Left lobe of liver (tissue), 2 donors: Measurements from ENCODE around the gene SLC9A9. TPM values are rescaled to one million over a fixed set of nuclear protein-coding genes. Genes with fewer than 3 reads are reported as not detected.
A peak's percentile ranks its signal among the peaks of the same experiment; 100 is the strongest.
"Not testable (repeated sequence)": the region's sequence is repeated elsewhere in the genome, so short reads cannot be mapped to it uniquely, and the experiment has no call there.

ENCODE experiments used
- ATAC-seq: fragments of 200-7000 bp; cut with Tn5 transposase; one replicate; pipeline ENCODE4 v1.9.1; 2020; ENCODE audit warnings: mild to moderate bottlenecking, moderate library complexity
- DNase-seq: peaks from one replicate; pipeline ENCODE4 v3.0.0-alpha.2; 2020; ENCODE audit warnings: low spot score
- total RNA-seq: library from RNA; stranded (reverse); gene quantifications from one replicate; pipeline ENCODE4 v1.2.1, GENCODE V29; 2021
- donor health status: DM: no; HTN: no; CAD: no; lungs with moderate emphysema.
- donor health status: DM: no; HTN: yes; CAD: no.

SLC9A9 gene
- 2.5 TPM for total RNA-seq

DNA sequence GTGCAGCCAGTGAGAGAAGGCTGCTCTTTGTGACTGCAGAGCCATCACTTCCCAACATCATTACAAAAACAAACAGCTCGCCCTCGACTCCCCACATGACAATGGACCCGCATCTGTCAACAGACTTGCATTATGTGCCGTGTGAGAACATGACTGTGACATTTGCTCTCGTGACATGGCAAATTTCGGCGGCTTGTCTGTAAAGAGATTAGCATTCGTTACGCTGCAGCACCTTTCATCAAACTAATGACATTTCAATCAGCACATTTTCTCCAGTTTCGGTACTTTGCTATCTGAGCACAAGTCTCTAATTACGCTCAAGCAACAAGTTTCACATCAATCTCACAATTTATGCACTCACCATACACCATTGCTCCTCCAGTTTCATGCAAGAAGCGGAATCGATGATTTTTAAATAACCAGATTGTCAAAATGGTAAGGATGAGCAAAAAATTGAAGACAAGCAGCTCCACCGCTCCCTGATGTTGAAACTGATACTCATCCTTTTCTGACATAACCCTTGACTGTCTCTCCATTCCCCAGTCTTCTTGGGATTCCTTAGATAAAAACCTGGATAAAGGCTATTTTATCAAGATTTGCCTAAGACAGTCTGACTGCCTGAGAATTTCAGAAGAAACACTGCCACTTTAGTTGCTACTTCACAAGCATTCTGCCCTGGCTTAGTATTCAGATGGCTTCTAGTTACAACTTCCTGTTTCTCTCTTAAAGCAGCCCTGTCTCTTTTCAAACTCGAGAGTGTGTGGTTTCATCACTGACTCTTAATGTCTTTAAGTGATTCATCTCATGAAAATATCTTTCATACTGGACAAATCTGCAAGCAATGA is at the start of gene SLC9A9:
TSS of gene SLC9A9 (minus strand) at position 682 of the 845 bp plus-strand sequence. CDS start at position 536, 146 bp downstream.
- no peak for DNase-seq
- ATAC-seq: peak; percentile 52

GRCh38 chr3:143897576-143898295 is 49.5 kb upstream of the SLC9A9 start:
- DNase-seq (no peak), ATAC-seq (no peak)

GRCh38 chr3:143896486-143896885 is 48.2 kb upstream of the SLC9A9 start:
- DNase-seq (no peak), ATAC-seq (no peak)

GRCh38 chr3:143895805-143896204 is 47.5 kb upstream of the SLC9A9 start:
- no peak for DNase-seq
- ATAC-seq: no peak

DNA sequence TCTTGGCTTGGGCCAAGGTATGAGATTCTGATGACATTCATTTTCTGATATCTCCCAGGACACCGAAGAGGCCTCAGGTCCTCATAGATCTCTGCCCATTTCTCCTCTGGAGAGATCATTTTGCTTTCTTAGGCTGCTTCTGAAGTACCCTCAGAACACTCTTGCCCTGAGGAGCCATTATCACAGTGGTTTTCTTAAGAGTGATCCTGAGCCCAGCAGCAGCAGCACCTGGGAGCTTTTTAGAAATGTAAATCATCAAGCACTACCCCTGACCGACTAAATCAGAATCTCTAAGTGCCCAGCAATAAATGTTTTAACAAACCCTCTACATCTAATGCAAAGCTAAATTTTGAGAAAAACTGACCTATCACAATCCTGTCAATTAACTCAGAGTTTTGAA is 40.6 kb upstream of the SLC9A9 start:
- no peak for ATAC-seq

DNA sequence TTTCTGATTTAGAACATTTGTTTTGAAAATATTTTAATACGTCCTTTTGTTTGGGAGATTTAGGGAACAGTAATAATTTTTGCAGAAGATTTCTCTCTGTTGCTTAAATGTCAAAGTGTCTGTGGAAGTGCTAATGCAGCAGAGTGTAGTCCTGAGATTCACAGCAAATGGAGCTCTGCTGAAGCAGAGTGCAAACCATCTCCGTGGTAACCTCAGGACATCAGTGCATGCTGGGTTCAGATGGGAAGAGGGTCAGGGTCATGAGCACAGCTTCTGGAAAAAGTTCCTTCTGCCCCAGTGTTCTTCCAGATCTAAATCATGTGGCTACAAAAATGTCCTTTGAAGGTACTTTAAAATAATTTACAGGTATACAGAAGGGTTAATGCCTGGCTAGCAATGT is 39.9 kb upstream of the SLC9A9 start:
- ATAC-seq (no peak), DNase-seq (no peak)

More for the DNA sequence above, 40.6 kb upstream of the SLC9A9 start:
- no peak for DNase-seq

- ATAC-seq: peak; percentile 83
- no peak for DNase-seq
Measured at GRCh38 chr3:143885780-143886427, 37.6 kb upstream of the SLC9A9 start.

DNA sequence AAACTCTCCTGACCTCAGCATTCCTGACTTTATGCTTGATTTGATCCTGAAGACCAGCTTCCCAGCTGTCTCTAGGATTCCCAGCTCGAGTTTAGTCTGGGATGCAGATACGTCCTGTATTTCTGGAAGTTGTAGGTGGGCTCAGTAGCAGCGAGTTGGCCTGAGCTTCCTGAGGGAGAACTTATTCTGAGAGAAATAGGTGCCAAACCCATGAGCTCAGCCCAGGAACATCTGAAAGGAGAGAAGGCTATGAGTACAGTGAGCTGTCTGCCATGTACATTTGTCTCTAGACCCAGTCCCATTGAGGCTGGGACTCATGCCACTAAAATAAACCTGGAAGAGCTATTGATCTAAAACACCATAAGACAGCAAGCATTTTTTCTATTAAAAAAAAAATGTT is 36.6 kb upstream of the SLC9A9 start:
- ATAC-seq (no peak), DNase-seq (no peak)

GRCh38 chr3:143883151-143883550 is 34.9 kb upstream of the SLC9A9 start:
- DNase-seq (no peak), ATAC-seq (no peak)

GRCh38 chr3:143881095-143881494 is 32.8 kb upstream of the SLC9A9 start:
- peak; percentile 40 for ATAC-seq
- no peak for DNase-seq

DNA sequence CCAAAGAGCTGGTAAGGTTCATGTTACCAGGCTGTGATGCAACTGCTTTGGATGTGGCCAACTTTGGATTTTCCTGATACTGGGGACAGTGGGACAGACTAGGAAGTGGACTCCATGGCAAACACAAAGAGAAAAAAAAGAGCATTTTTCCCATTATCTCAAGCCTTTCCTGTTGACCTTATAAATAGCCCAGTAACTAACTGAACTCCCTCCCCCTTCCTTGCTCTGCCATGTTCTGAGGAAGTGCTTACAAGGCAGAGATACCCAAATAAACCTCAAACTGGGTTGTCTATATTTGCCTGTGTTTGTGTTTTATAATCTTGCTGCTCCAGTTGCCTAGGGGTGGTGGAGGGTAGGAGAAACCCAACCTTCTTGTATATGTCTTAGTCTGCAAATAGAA is 27.3 kb upstream of the SLC9A9 start:
- ATAC-seq: peak; percentile 58
- DNase-seq: no peak

DNA sequence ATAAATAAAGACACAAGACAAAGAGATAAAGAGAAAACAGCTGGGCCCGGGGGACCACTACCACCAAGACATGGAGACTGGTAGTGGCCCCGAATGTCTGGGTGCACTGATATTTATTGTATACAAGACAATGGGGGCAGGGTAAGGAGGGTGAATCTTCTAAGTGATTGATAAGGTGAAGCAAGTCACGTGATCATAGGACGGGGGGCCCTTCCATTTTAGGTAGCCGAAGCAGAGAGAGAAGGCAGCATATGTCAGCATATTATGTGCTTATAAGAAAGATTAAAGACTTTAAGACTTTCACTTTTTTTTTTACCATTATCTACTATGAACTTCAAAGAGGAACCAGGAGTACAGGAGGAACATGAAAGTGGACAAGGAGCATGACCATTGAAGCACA is 25.3 kb upstream of the SLC9A9 start:
- ATAC-seq, DNase-seq: not testable (repeated sequence)

DNA sequence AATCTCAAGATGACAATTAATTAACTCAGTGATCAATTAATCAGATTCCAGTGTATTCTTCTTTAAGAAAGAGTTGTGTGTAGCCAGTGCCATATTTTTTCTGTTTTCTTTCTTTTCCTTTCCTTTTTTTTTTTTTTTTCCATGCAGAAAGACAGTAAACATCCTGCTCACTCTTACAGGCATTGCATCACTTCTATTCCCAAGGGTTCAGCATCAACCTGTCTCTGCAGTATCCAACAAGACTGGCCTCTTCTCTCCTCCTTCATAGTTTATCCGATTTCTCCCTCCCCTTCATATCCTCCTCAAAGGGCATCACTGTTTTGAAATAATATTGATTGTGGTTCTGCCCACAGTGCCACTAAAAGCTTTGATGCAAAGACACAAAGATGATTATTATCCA is 17.0 kb upstream of the SLC9A9 start:
- no peak for ATAC-seq
- no peak for DNase-seq

GRCh38 chr3:143859465-143860203 is 11.4 kb upstream of the SLC9A9 start:
- no peak for DNase-seq
- ATAC-seq: no peak

- DNase-seq (no peak), ATAC-seq (no peak)
Measured at GRCh38 chr3:143856252-143856970, 8.1 kb upstream of the SLC9A9 start.

DNA sequence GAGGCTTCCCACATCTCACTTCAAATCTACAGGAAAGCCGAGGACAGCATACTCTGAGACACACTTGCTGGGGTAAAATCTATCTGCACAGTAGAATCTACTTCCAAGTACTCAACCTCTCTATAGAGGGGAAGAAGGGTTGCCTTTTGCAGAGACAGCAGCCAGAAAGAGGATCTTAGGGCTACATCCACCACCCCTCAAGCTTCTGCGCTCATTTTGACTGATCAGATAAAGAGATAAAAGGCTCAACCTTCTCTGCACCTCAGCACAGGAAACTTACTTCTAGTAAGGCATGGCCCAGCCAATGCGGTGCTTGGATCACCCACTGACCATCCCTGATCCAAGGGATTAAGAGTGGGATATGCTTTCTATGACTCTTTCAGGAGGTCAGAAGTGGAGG is 6.9 kb upstream of the SLC9A9 start:
- no peak for DNase-seq
- no peak for ATAC-seq

DNA sequence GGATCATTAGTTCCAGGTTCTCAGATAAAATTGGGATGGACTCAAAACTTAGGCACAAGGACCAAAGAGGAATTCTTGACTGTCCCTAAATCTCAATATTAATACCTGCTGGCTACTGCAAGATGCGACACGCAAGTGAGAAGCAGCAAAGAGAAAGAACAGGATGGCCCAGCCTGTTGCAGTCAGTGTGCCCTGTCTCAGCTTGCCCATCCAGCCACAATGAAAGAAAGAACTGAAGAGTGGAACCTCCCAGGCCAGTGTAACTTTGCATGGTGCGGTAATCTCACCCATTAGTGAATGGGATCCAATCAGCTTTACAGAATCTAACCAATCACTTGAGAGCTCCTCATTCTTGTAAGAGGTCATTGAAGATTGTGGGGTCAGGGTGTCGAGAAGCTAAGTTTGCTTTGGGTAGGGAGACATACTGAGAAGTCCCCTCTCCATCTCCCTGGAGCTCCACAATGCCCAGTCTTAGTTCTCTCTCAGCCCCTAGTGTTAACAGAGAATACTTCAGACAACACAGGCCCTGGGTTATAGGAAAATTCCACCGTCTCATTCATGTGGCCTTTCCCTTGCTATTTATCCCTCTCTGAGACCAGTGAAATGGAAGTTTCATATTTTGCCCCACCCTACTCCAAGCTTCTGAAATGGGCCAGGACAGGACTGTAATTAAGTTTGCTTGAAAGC is 3.2 kb upstream of the SLC9A9 start:
- DNase-seq: no peak

GRCh38 chr3:143850877-143851276 is 2.6 kb upstream of the SLC9A9 start:
- ATAC-seq (no peak), DNase-seq (no peak)

More for the DNA sequence above, 3.2 kb upstream of the SLC9A9 start:
- ATAC-seq: no peak

DNA sequence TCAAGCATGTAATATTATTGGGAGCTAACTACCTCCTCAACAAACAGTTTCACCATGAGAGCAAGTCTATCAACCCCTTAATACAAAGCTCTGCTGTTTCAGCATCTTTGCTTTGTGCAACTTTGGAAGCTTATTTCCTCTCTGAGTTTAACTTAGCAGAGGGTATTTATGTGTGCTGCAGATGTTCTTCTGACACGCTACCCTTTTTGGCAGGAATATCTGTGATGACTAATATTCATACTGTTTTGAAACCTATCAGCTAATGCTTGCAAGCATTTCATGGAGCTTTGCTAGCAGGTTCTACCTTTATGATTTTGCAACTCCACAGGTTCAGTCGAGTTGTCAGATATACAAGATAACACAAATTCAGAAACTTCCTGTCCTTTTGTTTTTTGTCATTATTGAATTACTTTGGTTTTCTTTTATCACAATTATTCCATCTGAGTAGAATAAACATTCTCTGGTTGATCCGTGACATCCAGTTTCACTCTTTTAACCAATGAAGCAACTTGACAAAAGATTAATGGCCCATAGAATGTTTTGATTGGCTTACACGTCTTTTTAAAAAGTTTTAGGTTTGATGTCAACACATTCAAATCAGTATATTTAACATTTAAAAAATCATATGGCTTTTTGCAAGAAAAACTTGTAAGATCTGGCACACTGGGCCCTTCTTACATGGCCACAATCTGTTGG is 1.7 kb upstream of the SLC9A9 start:
- ATAC-seq: peak; percentile 34

More for the DNA sequence above, 1.7 kb upstream of the SLC9A9 start:
- no peak for DNase-seq
